TTC549 (cell line): ENCODE results near the gene LRRC49.
"Not testable (repeated sequence)": the region's sequence is repeated elsewhere in the genome, so short reads cannot be mapped to it uniquely, and the experiment has no call there.

Experiments
- FAIRE-seq: peaks from 2 replicates; lab custom pipeline; 2012; peaks lifted over from hg19 to GRCh38; lab: Jason Lieb, UNC

LRRC49 gene

GRCh38 chr15:70922119-70922518 is 29.5 kb downstream of the LRRC49 start:
- no peak for FAIRE-seq

GRCh38 chr15:70923311-70924080 is 30.9 kb downstream of the LRRC49 start:
- FAIRE-seq = no peak

- not testable (repeated sequence) for FAIRE-seq
These were observed 34.3 kb downstream of the LRRC49 start for GRCh38 chr15:70926914-70927313.

GRCh38 chr15:70931821-70932220 is 39.2 kb downstream of the LRRC49 start:
- no peak for FAIRE-seq

- FAIRE-seq = no peak
These were observed 39.8 kb downstream of the LRRC49 start for GRCh38 chr15:70932397-70932796.

- no peak for FAIRE-seq
These were observed 40.8 kb downstream of the LRRC49 start for GRCh38 chr15:70933411-70933810.

GRCh38 chr15:70935631-70936030 is 43.0 kb downstream of the LRRC49 start:
- FAIRE-seq = no peak

- no peak for FAIRE-seq
These were observed 43.7 kb downstream of the LRRC49 start for GRCh38 chr15:70936326-70936725.

GRCh38 chr15:70943285-70943684 is 50.7 kb downstream of the LRRC49 start:
- not testable (repeated sequence) for FAIRE-seq

- FAIRE-seq = no peak
These were observed 55.0 kb downstream of the LRRC49 start for GRCh38 chr15:70947351-70948335.

- no peak for FAIRE-seq
These were observed 58.3 kb downstream of the LRRC49 start for GRCh38 chr15:70950953-70951352.

GRCh38 chr15:70954171-70954570 is 61.5 kb downstream of the LRRC49 start:
- FAIRE-seq = no peak

- FAIRE-seq = no peak
These were observed 62.1 kb downstream of the LRRC49 start for GRCh38 chr15:70954733-70955132.

GRCh38 chr15:70955151-70955550 is 62.5 kb downstream of the LRRC49 start:
- no peak for FAIRE-seq

- no peak for FAIRE-seq
These were observed 63.8 kb downstream of the LRRC49 start for GRCh38 chr15:70956201-70956995.

GRCh38 chr15:70962084-70962483 is 69.5 kb downstream of the LRRC49 start:
- FAIRE-seq = no peak

- FAIRE-seq = no peak
These were observed 70.6 kb downstream of the LRRC49 start for GRCh38 chr15:70963199-70963598.

- no peak for FAIRE-seq
These were observed 71.4 kb downstream of the LRRC49 start for GRCh38 chr15:70964058-70964457.

GRCh38 chr15:70964686-70965085 is 72.1 kb downstream of the LRRC49 start:
- FAIRE-seq = no peak

GRCh38 chr15:70967646-70968045 is 75.0 kb downstream of the LRRC49 start:
- FAIRE-seq = no peak

GRCh38 chr15:70974004-70974832 is 81.6 kb downstream of the LRRC49 start:
- peak; percentile 28 for FAIRE-seq
